Stimulated activated CD4-positive, alpha-beta T cell treated with anti-CD3 and anti-CD28 coated beads, TNF-alpha, amount 100 ng/mL, for 4 hours (primary cell): Measurements from ENCODE around the gene CDCP2.

Experiments
- DNase-seq, 3 experiments: peaks; one replicate each; pipeline ENCODE4 v3.0.0-alpha.2; 2020; ENCODE audit warnings: low read depth in 3 of 3

CDCP2 gene

DNA sequence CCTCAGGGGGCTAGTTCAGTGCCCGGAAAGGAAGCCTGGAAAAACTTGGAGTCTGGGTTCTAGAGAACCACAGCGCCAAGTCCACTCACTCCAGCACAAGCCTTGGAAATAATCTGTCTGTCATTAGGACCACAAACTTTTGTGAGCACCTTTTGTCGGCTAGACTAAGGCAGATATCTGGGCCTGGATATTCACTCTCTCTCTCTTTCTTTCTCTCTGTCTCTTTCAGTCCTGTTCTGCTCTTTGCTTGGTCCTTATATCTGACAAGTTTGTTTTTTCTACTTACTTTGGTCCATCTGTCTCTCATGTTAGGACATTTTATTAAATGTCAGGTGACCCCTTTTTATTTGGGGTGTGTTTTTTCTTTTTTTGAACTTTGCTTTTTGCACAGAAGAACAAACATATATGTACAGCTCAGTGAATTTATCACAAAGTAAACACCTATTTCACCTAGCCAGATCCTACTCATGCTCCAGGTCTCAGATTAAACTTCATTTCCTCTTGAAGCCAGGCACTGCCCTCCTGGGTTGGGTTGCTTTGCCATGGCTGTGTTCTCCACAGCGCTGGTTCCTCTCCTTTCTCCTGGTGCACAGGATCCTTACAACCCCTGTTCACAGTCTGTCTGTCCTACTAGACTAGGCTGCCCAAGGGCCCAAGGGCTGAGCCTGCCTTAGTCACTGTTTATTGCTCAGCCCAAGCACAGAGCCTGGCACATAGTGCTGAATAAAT, 58.6 kb downstream of the CDCP2 start:
- no peak for DNase-seq

DNA sequence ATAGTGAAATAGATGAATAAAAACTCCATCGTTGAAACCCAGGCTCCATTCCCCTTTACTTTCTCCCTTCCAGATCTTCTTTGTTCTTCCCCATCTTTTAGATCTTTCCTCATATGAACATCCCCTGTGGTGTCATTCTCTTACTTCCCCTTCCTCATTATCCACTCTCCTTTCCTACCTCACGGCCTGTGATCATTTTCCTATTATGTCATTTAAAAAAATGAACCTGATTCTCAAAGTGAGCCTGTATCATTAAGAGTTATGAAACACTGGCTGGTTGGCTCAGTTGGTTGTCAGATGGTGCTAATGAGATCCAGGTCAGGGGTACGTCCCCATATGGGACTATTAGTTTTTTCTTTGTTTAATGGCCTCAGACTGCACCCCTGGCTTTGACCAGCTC, 61.1 kb downstream of the CDCP2 start:
- no peak for DNase-seq

DNA sequence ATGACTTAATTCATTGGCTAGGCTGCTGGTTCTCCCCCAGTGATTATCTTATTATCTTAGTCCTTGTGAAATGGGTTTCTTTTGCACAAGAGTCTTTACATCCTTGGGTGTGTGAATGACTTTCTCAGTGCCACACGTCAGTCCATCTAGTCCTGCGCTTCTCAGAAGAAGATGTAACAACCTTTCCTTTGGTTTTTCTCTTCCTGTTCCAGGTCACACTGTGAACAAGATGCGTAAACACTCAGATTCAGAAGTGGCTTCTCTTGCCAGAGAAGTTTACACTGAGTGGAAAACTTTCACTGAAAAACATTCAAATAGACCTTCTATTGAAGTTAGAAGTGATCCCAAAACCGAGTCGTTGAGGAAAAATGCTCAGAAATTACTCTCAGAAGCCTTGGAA, 64.4 kb downstream of the CDCP2 start:
- DNase-seq, result no peak

DNA sequence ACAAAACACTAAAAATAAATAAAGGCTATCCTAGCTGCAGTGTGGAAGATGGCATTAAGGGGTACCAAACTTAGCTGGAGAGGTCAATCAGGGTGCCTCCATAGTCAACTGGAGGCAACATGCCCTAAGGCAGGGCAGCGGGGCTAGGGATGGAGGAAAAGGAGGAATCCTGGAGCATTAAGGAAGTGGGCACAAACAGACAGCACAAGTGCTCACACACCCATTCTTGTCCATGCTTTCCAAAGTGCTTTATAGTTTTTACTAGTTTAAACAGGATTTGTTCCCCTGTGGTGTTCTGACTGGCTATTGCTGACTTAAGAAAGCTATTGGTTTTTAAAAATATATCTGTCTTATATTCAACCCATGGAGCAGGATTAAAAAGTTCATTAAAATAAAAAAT, 66.0 kb downstream of the CDCP2 start:
- DNase-seq, result no peak

DNA sequence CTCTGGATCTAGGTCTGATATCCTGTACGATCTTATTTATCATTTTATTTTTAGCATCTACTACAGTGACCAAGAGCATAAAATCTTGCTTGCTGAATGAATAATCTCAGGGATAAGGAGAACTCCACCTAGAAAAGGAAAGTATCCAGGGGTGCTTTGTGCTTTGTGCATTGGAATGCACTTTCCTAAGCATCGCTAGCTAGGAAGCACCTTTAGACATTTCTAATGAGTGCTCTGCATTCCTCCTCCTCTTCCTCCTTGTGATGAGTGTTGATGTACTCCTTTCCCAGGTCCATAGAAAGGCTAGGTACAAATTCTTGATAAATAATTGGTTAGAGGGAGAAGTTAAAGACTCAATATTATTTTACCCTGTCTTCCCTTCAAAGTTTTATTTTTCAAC, 68.0 kb downstream of the CDCP2 start:
- no peak for DNase-seq
